ENCODE data around the gene NEK8. TPM values are rescaled to one million over a fixed set of nuclear protein-coding genes. Genes with fewer than 3 reads are reported as not detected.

The NEK8 gene
- total and polyA plus RNA-seq, 9 of the 15 experiments (the other 6 are each of a cell fraction or from before 2014, with no cell fraction given) = 0.98 to 16.6 (median 4.6) TPM

GRCh38 chr17:28726627-28727491 is 1.7 kb upstream of the NEK8 start (continued):
- TF ChIP-seq ETS1 (conservative IDR thresholded peaks at IDR 0.05; ENCODE audit: control insufficient read depth, low read depth, low read length) = peak; percentile 25
- no peak for TF ChIP-seq PURB (CRISPR knock-in tag; IDR thresholded peaks at IDR 0.05; ENCODE audit: low read depth)
- peak; percentile 60 for TF ChIP-seq KLF13 (tag; IDR thresholded peaks at IDR 0.05; ENCODE audit: borderline replicate concordance, low read depth)
- TF ChIP-seq SRF (CRISPR knock-in tag; IDR thresholded peaks at IDR 0.05) = 0 out of 4 replicates have a peak, but pooled peaks of 1 of the 2 experiments have one; percentile 32
- TF ChIP-seq IRF9 (tag; IDR thresholded peaks at IDR 0.05) = no peak
- peak in 1 of 2 experiments; percentile 57; a peak in 3 of 4 replicates for TF ChIP-seq TRIM24 (IDR thresholded peaks at IDR 0.05)
- TF ChIP-seq CREM (IDR thresholded peaks at IDR 0.05; ENCODE audit: low read depth) = peak; percentile 77; the same call in 1 of the 2 replicates
- TF ChIP-seq HEY1 (CRISPR knock-in tag; IDR thresholded peaks at IDR 0.05; ENCODE audit: borderline replicate concordance) = no peak
- TF ChIP-seq ATF1 (CRISPR knock-in tag; IDR thresholded peaks at IDR 0.05) = no peak
- TF ChIP-seq ATF1 (tag; IDR thresholded peaks at IDR 0.05) = peak; percentile 56
- peak; percentile 67; the same call in 1 of the 2 replicates for TF ChIP-seq SOX6 (IDR thresholded peaks at IDR 0.05)
- no peak for TF ChIP-seq ZSCAN32 (CRISPR knock-in tag; IDR thresholded peaks at IDR 0.05)
- TF ChIP-seq ERF (CRISPR knock-in tag; IDR thresholded peaks at IDR 0.05) = peak; percentile 73; the same call in 1 of the 2 replicates
- TF ChIP-seq EP300 (IDR thresholded peaks at IDR 0.05; ENCODE audit: low read length) = peak; percentile 38; the same call in 1 of the 2 replicates
- no peak for TF ChIP-seq HDAC3 (IDR thresholded peaks at IDR 0.05; ENCODE audit: borderline replicate concordance, partially characterized antibody)
- peak; percentile 68; the same call in 1 of the 2 replicates for TF ChIP-seq ZNF263 (CRISPR knock-in tag; IDR thresholded peaks at IDR 0.05; ENCODE audit: borderline replicate concordance)
- peak; percentile 83 for TF ChIP-seq SAP30 (IDR thresholded peaks at IDR 0.05; ENCODE audit: borderline replicate concordance, insufficient read depth, low read depth, low read length, poor library complexity, severe bottlenecking)
- no peak for TF ChIP-seq NONO (IDR thresholded peaks at IDR 0.05; ENCODE audit: low read depth in 2 of 2, low read length in 1 of 2)
- TF ChIP-seq LCOR (CRISPR knock-in tag; IDR thresholded peaks at IDR 0.05) = peak; percentile 96
- peak; percentile 99 for TF ChIP-seq MYNN (IDR thresholded peaks at IDR 0.05)
- TF ChIP-seq MYNN (CRISPR knock-in tag; IDR thresholded peaks at IDR 0.05) = no peak
- peak in 2 of 3 experiments; percentile 59 to 60 for TF ChIP-seq YY1 (IDR thresholded peaks at IDR 0.05; ENCODE audit: borderline replicate concordance in 1 of 3, control insufficient read depth in 1 of 3, extremely low read depth in 1 of 3, insufficient read depth in 3 of 3, insufficient read length in 1 of 3, insufficient replicate concordance in 2 of 3, low read depth in 1 of 3, low read length in 2 of 3)
- peak; percentile 70; the same call in 1 of the 2 replicates for TF ChIP-seq TCF15 (CRISPR knock-in tag; IDR thresholded peaks at IDR 0.05)
- TF ChIP-seq RFX7 (CRISPR knock-in tag; IDR thresholded peaks at IDR 0.05) = no peak
- TF ChIP-seq POLR2G (IDR thresholded peaks at IDR 0.05; ENCODE audit: low read depth, low read length) = peak; percentile 71

Measured in K562 (cell line).